ENCODE data around the gene TMEM86B. TPM values are rescaled to one million over a fixed set of nuclear protein-coding genes. Genes with fewer than 3 reads are reported as not detected.

The TMEM86B gene
- total and polyA plus RNA-seq, 3 donors from 2014 or later, result 12.8 to 13.9 (median 13.4) TPM

DNA sequence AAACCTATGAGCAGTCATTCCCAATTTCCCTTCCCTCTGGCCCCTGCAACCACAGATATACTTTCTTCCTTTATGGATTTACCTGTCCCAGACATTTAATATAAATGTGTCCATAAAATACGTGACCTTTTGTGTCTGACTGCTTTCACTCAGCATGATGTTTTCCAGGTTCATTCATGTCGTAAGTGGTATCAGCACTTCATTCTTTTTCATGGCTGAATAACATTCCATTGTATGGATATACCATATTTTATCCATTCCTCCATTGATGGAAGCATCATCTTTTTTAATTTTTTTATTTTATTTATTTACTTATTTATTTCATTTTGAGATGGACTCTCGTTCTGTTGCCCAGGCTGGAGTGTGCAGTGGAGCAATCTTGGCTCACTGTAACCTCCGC lies 38.3 kb upstream of the TMEM86B start:
- intact Hi-C loops (cut with DNase I; ENCODE audit: low total_unique reads), result no loop called here
- H3K36me3 ChIP-seq (ENCODE audit: low read depth, missing control alignments), result no peaks in the 10 kb centered on the region
- H3K27me3 ChIP-seq, result no peaks in the 10 kb centered on the region
- 92 to 98% methylated on average over 4 of the region's 4 CpGs for WGBS, 2 donors
- no peak overlapping the region for H3K4me3 ChIP-seq
- H3K27ac ChIP-seq, result no peak overlapping the region
- H3K9me3 ChIP-seq, result no peaks in the 10 kb centered on the region
- no peak for TF ChIP-seq CTCF (IDR thresholded peaks at IDR 0.05)
- TF ChIP-seq POLR2A (IDR thresholded peaks at IDR 0.05), result no peak
- no peak for DNase-seq
- H3K4me1 ChIP-seq, result no peaks in the 10 kb centered on the region

GRCh38 chr19:55266404-55266803 lies 37.8 kb upstream of the TMEM86B start:
- Histone ChIP-seq H3K27ac (no peak overlapping the region), H3K4me1 (no peaks in the 10 kb centered on the region), H3K9me3 (no peaks in the 10 kb centered on the region), H3K4me3 (no peak overlapping the region), H3K27me3 (no peaks in the 10 kb centered on the region), H3K36me3 (ENCODE audit: low read depth, missing control alignments) (no peaks in the 10 kb centered on the region)
- 96 to 100% methylated on average over 3 of the region's 3 CpGs for WGBS, 2 donors
- TF ChIP-seq POLR2A (IDR thresholded peaks at IDR 0.05) (no peak), CTCF (IDR thresholded peaks at IDR 0.05) (no peak)
- intact Hi-C loops (cut with DNase I; ENCODE audit: low total_unique reads), result no loop called here
- no peak for DNase-seq

- Histone ChIP-seq H3K9me3 (no peaks in the 10 kb centered on the region), H3K36me3 (ENCODE audit: low read depth, missing control alignments) (no peaks in the 10 kb centered on the region), H3K27ac (no peak overlapping the region), H3K4me1 (no peaks in the 10 kb centered on the region), H3K27me3 (no peaks in the 10 kb centered on the region), H3K4me3 (no peak overlapping the region)
- DNase-seq, result no peak
- TF ChIP-seq CTCF (IDR thresholded peaks at IDR 0.05) (no peak), POLR2A (IDR thresholded peaks at IDR 0.05) (no peak)
- intact Hi-C loops (cut with DNase I; ENCODE audit: low total_unique reads), result no loop called here
- 81 to 92% methylated on average over 5 to 12 of the region's 12 CpGs for WGBS, 2 donors
Measured at GRCh38 chr19:55265723-55266386, 37.3 kb upstream of the TMEM86B start.

DNA sequence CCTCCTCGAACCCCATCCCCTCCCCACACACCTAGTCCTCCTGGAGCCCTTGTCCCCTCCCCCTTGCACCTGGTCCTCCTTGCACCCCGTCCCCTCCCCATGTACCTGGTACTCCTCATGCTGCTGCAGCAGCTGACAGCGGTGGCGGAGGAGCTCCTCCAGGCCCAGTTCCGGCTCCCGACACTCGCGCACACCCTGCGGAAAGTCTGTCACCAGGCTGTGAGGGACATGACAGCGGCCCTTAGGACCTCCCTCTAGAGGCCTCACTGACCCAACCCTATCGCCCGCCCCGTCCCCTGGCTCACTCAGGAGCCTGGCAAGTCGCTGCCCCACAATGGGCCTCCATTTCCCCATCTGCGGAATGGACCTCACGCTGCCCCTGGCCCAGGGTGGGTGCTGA lies 36.6 kb upstream of the TMEM86B start:
- 91 to 93% methylated on average over 9 to 16 of the region's 16 CpGs for WGBS, 2 donors
- TF ChIP-seq CTCF (IDR thresholded peaks at IDR 0.05) (no peak), POLR2A (IDR thresholded peaks at IDR 0.05) (no peak)
- intact Hi-C loops (cut with DNase I; ENCODE audit: low total_unique reads), result no loop called here
- H3K36me3 ChIP-seq (ENCODE audit: low read depth, missing control alignments), result no peaks in the 10 kb centered on the region
- H3K4me1 ChIP-seq, result no peaks in the 10 kb centered on the region
- H3K27ac ChIP-seq, result no peak overlapping the region
- no peak overlapping the region for H3K4me3 ChIP-seq
- no peaks in the 10 kb centered on the region for H3K9me3 ChIP-seq
- DNase-seq, result no peak
- no peaks in the 10 kb centered on the region for H3K27me3 ChIP-seq

- Histone ChIP-seq H3K4me3 (no peak overlapping the region), H3K36me3 (ENCODE audit: low read depth, missing control alignments) (no peaks in the 10 kb centered on the region), H3K27me3 (no peaks in the 10 kb centered on the region), H3K9me3 (no peaks in the 10 kb centered on the region), H3K4me1 (peaks cover 6% of the 10 kb centered on the region), H3K27ac (no peak overlapping the region)
- TF ChIP-seq POLR2A (IDR thresholded peaks at IDR 0.05) (no peak), CTCF (IDR thresholded peaks at IDR 0.05) (no peak)
- intact Hi-C loops (cut with DNase I; ENCODE audit: low total_unique reads), result no loop called here
- no peak for DNase-seq
- 71 to 82% methylated on average over 5 of the region's 5 CpGs for WGBS, 2 donors
Measured at GRCh38 chr19:55264531-55264930, 36.0 kb upstream of the TMEM86B start.

Data from testis (tissue), 3 donors.